MM.1S (cell line): ENCODE data around the gene PTPRE.

Experiments used
- DNase-seq: peaks from one replicate; pipeline ENCODE4 v3.0.0-alpha.2; 2015
- H2AFZ ChIP-seq: fragments of 300-600 bp; sonication (generic); 2 replicates; pipeline ENCODE4 v1.6.0; 2016; ENCODE audit warnings: antibody characterized with exemption, low read length
- H3F3A ChIP-seq: fragments of 300-600 bp; sonication (generic); 2 replicates; pipeline ENCODE4 v1.6.1; 2016; ENCODE audit warnings: mild to moderate bottlenecking, antibody characterized with exemption, low read length, moderate library complexity, mixed read lengths; ENCODE audit not compliant: insufficient read depth
- H3K27ac ChIP-seq: fragments of 300-600 bp; sonication (generic); 2 replicates; pipeline ENCODE4 v1.5.1; 2016; ENCODE audit warnings: mild to moderate bottlenecking, low read length
- H3K27me3 ChIP-seq: fragments of 300-600 bp; sonication (generic); replicated peaks from 2 replicates; pipeline ENCODE4 v1.6.0; 2016; ENCODE audit warnings: low read length; ENCODE audit not compliant: insufficient read depth
- H3K36me3 ChIP-seq: fragments of 300-600 bp; sonication (generic); replicated peaks from 2 replicates; pipeline ENCODE4 v1.6.1; 2016; ENCODE audit warnings: mild to moderate bottlenecking, low read length, mixed read lengths; ENCODE audit not compliant: insufficient read depth
- H3K4me1 ChIP-seq: fragments of 300-600 bp; sonication (generic); 2 replicates; pipeline ENCODE4 v1.6.1; 2016; ENCODE audit warnings: low read length, mixed read lengths
- H3K4me2 ChIP-seq: fragments of 300-600 bp; sonication (generic); 2 replicates; pipeline ENCODE4 v1.6.0; 2016; ENCODE audit warnings: low read depth, low read length
- H3K4me3 ChIP-seq: fragments of 300-600 bp; sonication (generic); 2 replicates; pipeline ENCODE4 v1.5.1; 2016; ENCODE audit warnings: low read length, mixed read lengths
- H3K79me2 ChIP-seq: fragments of 300-600 bp; sonication (generic); 2 replicates; pipeline ENCODE4 v1.6.1; 2016; ENCODE audit warnings: mixed run types, low read length, mixed read lengths
- H3K9ac ChIP-seq: fragments of 300-600 bp; sonication (generic); 2 replicates; pipeline ENCODE4 v1.6.1; 2016; ENCODE audit warnings: low read length, mixed read lengths
- H3K9me2 ChIP-seq: fragments of 300-600 bp; sonication (generic); replicated peaks from 2 replicates; pipeline ENCODE4 v1.6.1; 2016; ENCODE audit warnings: mild to moderate bottlenecking, low read length, mixed read lengths; ENCODE audit not compliant: insufficient read depth
- H3K9me3 ChIP-seq: fragments of 300-600 bp; sonication (generic); replicated peaks from 2 replicates; pipeline ENCODE4 v1.6.1; 2016; ENCODE audit warnings: mild to moderate bottlenecking, low read length, mixed read lengths; ENCODE audit not compliant: insufficient read depth
- H4K20me1 ChIP-seq: fragments of 300-600 bp; sonication (generic); 2 replicates; pipeline ENCODE4 v1.6.1; 2016; ENCODE audit warnings: mild to moderate bottlenecking, low read length, moderate library complexity, mixed read lengths; ENCODE audit not compliant: insufficient read depth
- EZH2 ChIP-seq: fragments of 300-600 bp; sonication (generic); optimal IDR thresholded peaks from 2 replicates; pipeline ENCODE3; 2017; ENCODE audit warnings: low read depth, mild to moderate bottlenecking, antibody characterized with exemption, low read length, mixed read lengths
- EZH2phosphoT487 ChIP-seq: fragments of 300-600 bp; sonication (generic); IDR thresholded peaks from 2 replicates; pipeline ENCODE4 v1.6.1; 2018; ENCODE audit warnings: antibody characterized with exemption, low read length
- TF ChIP-seq, protein P1 (sequence below): fragments of 300-600 bp; sonication (generic); IDR thresholded peaks from 2 replicates; pipeline ENCODE4 v1.5.1; 2016; ENCODE audit warnings: antibody characterized with exemption, low read length, mixed read lengths

The PTPRE gene

DNA sequence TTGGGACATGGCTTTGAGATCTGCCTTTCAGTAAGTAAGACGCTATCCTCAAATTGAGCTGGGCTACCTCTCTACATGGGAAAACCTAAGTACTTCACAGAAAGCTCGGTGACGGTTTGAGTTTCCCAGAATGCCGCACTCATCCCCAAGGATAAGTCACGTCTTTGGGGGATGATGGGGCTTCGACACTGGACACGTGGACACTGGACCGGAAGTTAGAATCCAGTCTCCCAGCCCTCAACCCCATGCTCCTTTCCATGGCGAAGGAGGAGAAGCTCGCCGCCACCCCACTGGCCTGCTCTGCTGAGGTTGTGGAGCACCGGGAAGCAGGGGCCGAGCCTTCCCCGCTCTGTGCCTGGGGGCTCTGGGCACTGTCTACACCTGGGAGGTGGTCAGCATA, 27.5 kb downstream of the PTPRE start:
- no peak overlapping the region for H3K4me3 ChIP-seq
- TF ChIP-seq EZH2phosphoT487, result no peak
- no peaks in the 10 kb centered on the region for H3F3A ChIP-seq
- no peaks in the 10 kb centered on the region for H3K27me3 ChIP-seq
- H2AFZ ChIP-seq, result no peak overlapping the region
- no peak overlapping the region for H3K27ac ChIP-seq
- no peaks in the 10 kb centered on the region for H3K9me3 ChIP-seq
- H3K9me2 ChIP-seq, result no peaks in the 10 kb centered on the region
- no peak for DNase-seq
- H3K79me2 ChIP-seq, result no peaks in the 10 kb centered on the region
- no peak overlapping the region for H3K9ac ChIP-seq
- H3K4me2 ChIP-seq, result no peak overlapping the region
- no peaks in the 10 kb centered on the region for H3K4me1 ChIP-seq
- no peaks in the 10 kb centered on the region for H3K36me3 ChIP-seq
- H4K20me1 ChIP-seq, result no peaks in the 10 kb centered on the region

DNA sequence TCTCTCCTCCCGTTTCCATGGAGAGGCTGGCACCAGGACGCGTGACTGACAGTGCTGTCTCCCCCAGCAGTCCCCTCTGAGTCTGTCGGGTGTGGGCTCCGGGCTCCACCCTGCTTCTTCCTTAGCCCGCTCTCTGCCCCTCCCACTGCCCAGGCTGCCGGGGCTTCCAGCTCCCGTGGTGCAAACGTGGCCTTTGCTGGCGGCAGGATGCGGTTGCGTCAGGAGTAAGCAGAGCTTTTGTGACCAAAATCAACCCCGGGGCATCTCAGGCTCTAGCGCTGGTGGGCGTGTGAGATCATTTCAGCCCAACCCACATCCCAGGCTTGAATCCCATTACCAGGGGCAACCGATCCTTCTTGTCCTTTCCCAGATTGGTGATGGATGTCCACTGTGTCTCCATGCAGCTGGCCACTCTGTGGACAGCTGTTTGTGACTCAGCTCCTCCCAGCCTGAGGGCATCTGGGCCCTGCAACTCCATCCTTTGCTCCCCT, 28.2 kb downstream of the PTPRE start:
- Histone ChIP-seq H3K4me1 (no peaks in the 10 kb centered on the region), H3K79me2 (no peaks in the 10 kb centered on the region), H3K36me3 (no peaks in the 10 kb centered on the region), H3K27ac (no peak overlapping the region), H3F3A (no peaks in the 10 kb centered on the region), H3K9ac (no peak overlapping the region), H3K9me3 (no peaks in the 10 kb centered on the region), H2AFZ (no peak overlapping the region), H3K4me3 (no peak overlapping the region), H3K27me3 (no peaks in the 10 kb centered on the region), H4K20me1 (no peaks in the 10 kb centered on the region), H3K4me2 (no peak overlapping the region), H3K9me2 (no peaks in the 10 kb centered on the region)
- TF ChIP-seq EZH2 (no peak), EZH2phosphoT487 (no peak)
- TF ChIP-seq, protein P1, sequence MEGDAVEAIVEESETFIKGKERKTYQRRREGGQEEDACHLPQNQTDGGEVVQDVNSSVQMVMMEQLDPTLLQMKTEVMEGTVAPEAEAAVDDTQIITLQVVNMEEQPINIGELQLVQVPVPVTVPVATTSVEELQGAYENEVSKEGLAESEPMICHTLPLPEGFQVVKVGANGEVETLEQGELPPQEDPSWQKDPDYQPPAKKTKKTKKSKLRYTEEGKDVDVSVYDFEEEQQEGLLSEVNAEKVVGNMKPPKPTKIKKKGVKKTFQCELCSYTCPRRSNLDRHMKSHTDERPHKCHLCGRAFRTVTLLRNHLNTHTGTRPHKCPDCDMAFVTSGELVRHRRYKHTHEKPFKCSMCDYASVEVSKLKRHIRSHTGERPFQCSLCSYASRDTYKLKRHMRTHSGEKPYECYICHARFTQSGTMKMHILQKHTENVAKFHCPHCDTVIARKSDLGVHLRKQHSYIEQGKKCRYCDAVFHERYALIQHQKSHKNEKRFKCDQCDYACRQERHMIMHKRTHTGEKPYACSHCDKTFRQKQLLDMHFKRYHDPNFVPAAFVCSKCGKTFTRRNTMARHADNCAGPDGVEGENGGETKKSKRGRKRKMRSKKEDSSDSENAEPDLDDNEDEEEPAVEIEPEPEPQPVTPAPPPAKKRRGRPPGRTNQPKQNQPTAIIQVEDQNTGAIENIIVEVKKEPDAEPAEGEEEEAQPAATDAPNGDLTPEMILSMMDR, result no peak
- DNase-seq, result no peak

DNA sequence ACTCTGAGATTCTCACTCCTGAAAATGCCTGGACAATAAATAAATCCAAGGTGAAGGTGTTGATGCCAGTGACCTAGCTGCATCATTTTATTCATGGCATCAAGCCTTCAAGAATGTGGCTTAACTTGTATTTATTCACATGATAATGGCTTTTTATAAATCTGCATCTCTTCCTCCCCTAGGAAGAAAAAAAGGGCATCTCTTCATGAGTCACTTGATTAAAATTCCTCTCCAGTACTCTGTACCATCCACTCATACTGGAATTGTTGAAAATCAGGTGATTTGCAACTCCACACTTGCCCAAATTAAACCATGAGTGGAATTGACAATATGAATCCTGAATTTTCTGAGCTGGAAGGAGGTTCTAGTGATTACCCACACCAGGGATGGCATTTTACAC, 30.2 kb downstream of the PTPRE start:
- H3K27ac ChIP-seq, result no peak overlapping the region
- TF ChIP-seq EZH2phosphoT487, result no peak
- no peak for TF ChIP-seq EZH2
- TF ChIP-seq, protein P1, result no peak
- no peaks in the 10 kb centered on the region for H3F3A ChIP-seq
- H3K9ac ChIP-seq, result no peak overlapping the region
- H3K9me3 ChIP-seq, result no peaks in the 10 kb centered on the region
- H3K36me3 ChIP-seq, result no peaks in the 10 kb centered on the region
- H3K4me2 ChIP-seq, result no peak overlapping the region
- H3K4me3 ChIP-seq, result no peak overlapping the region
- no peak overlapping the region for H2AFZ ChIP-seq
- DNase-seq, result no peak
- H3K9me2 ChIP-seq, result no peaks in the 10 kb centered on the region
- H4K20me1 ChIP-seq, result no peaks in the 10 kb centered on the region
- no peaks in the 10 kb centered on the region for H3K27me3 ChIP-seq
- no peaks in the 10 kb centered on the region for H3K4me1 ChIP-seq
- H3K79me2 ChIP-seq, result no peaks in the 10 kb centered on the region

DNA sequence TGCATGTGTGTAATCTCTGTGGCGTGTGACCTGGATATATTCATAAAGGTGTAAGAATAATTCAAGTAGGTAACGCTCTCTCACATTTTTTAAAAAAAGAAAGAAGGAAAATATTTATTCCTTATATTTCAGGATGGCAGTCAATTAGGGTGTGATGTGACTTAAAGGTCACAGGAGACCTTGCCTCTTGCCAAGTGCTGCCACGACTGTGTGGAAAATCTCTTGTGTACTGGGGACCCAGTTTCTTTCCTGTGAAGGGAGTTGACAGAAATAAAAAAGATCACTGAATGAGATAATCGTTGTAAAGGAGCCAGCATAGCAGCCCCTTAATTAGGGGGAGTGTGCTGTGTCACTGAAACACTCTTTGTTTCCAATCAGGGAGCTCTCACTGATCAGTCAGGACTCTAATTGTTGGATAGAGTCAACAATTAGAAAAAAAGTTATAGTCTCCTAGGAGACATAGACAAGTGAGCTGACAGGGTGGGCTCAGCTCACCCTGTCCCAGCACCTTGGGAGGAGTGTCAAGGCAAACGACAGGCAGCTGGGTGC, 31.1 kb downstream of the PTPRE start:
- no peaks in the 10 kb centered on the region for H3K79me2 ChIP-seq
- H3K27me3 ChIP-seq, result no peaks in the 10 kb centered on the region
- H2AFZ ChIP-seq, result no peak overlapping the region
- no peaks in the 10 kb centered on the region for H3K9me2 ChIP-seq
- H3F3A ChIP-seq, result no peaks in the 10 kb centered on the region
- no peak for DNase-seq
- H3K27ac ChIP-seq, result no peak overlapping the region
- H4K20me1 ChIP-seq, result no peaks in the 10 kb centered on the region
- TF ChIP-seq EZH2 (no peak), EZH2phosphoT487 (no peak)
- TF ChIP-seq, protein P1, result no peak
- no peaks in the 10 kb centered on the region for H3K36me3 ChIP-seq
- no peaks in the 10 kb centered on the region for H3K9me3 ChIP-seq
- H3K9ac ChIP-seq, result no peak overlapping the region
- H3K4me2 ChIP-seq, result no peak overlapping the region
- H3K4me3 ChIP-seq, result no peak overlapping the region
- H3K4me1 ChIP-seq, result no peaks in the 10 kb centered on the region
